Measurements from ENCODE around the gene MAPK12. TPM values are rescaled to one million over a fixed set of nuclear protein-coding genes. Genes with fewer than 3 reads are reported as not detected.

The MAPK12 gene
- total and polyA plus RNA-seq, 2 of the 4 experiments (the other 2 are of a cell fraction), result 41.0 to 56.3 TPM

GRCh38 chr22:50303515-50303847 lies 42.0 kb upstream of the MAPK12 start:
- Histone ChIP-seq H2AK5ac (ENCODE audit: low read depth, low read length) (peak overlapping the region; percentile 80; the same call in 1 of the 2 replicates), H3K9ac (ENCODE audit: low read depth, low read length) (0 out of 2 replicates have a peak overlapping the region, but pooled peaks have one; percentile 68), H3K23ac (ENCODE audit: low read depth, low read length) (no peak overlapping the region), H4K8ac (ENCODE audit: low read depth in 2 of 2, low read length in 2 of 2) (no peak overlapping the region; a peak in 1 of 4 replicates), H3K18ac (ENCODE audit: low read depth, low read length) (no peak overlapping the region), H3K27ac (ENCODE audit: insufficient read depth, low read length) (peak overlapping the region; percentile 96), H3K36me3 (ENCODE audit: control insufficient read depth, insufficient read depth, low read length) (peaks cover 24% of the 10 kb centered on the region; the same call in 1 of the 2 replicates), H2BK5ac (ENCODE audit: low read depth, low read length, poor library complexity, severe bottlenecking) (peak overlapping the region; percentile 91), H3K4me2 (ENCODE audit: low read depth, low read length) (peak overlapping the region; percentile 65; the same call in 1 of the 2 replicates), H3K9me3 (ENCODE audit: control insufficient read depth, insufficient read depth, low read length) (no peaks in the 10 kb centered on the region), H2AK9ac (replicated peaks; ENCODE audit: low read depth, low read length, poor library complexity) (peak overlapping the region; percentile 94), H3K27me3 (ENCODE audit: control insufficient read depth, insufficient read depth, low read length) (no peaks in the 10 kb centered on the region), H3K9me1 (ENCODE audit: insufficient read depth, low read length) (peaks cover 22% of the 10 kb centered on the region), H3K4me1 (ENCODE audit: control insufficient read depth, insufficient read depth, low read length) (peaks cover 70% of the 10 kb centered on the region), H3K4ac (ENCODE audit: low read depth, low read length) (peak overlapping the region; percentile 89; the same call in 1 of the 2 replicates), H2BK20ac (ENCODE audit: low read depth, low read length) (no peak overlapping the region), H4K20me1 (ENCODE audit: insufficient read depth, low read length) (peaks cover 74% of the 10 kb centered on the region), H4K91ac (ENCODE audit: insufficient read depth, low read depth, low read length) (no peak overlapping the region), H2AFZ (replicated peaks; ENCODE audit: low read length, poor library complexity) (no peak overlapping the region), H4K5ac (ENCODE audit: low read depth, low read length) (no peak overlapping the region), H3K56ac (ENCODE audit: extremely low read depth, insufficient read depth, low read length) (no peak overlapping the region), H3K14ac (replicated peaks; ENCODE audit: low read depth, low read length) (no peak overlapping the region), H3K79me1 (ENCODE audit: low read depth in 1 of 2, low read length in 2 of 2) (peaks cover 0 to 47% of the 10 kb centered on the region in 2 experiments; a peak in 2 of 4 replicates), H2BK15ac (ENCODE audit: low read depth, low read length) (no peak overlapping the region), H2BK120ac (ENCODE audit: low read depth, low read length) (peak overlapping the region; percentile 16; the same call in 1 of the 2 replicates), H3K4me3 (ENCODE audit: insufficient read depth, low read depth, low read length) (no peak overlapping the region)
- no TSS peak for BruUV-seq (replicated peaks)
- in situ Hi-C loops (cut with MboI; ENCODE audit: low sequenced_read_pairs) (no loop called here), intact Hi-C loops (cut with micrococcal nuclease) (no loop called here), dilution Hi-C loops (cut with HindIII; ENCODE audit: low sequenced_read_pairs, unreplicated experiment) (no loop called here)
- ATAC-seq (ENCODE audit: low read depth), result no peak
- ChIA-PET CTCF (no interaction called here), POLR2A (ENCODE audit: unreplicated experiment) (no interaction called here)
- no peak for TF ChIP-seq CTCF (conservative IDR thresholded peaks at IDR 0.05; ENCODE audit: low read depth, low read length)
- 72% methylated on average over 6 of the region's 7 CpGs; no CpG with 5 or more reads in 1 of the 2 experiments for WGBS, 2 experiments (ENCODE audit: extremely low coverage in 2 of 2, insufficient read length in 1 of 2)
- no peak for DNase-seq
